Esophagus squamous epithelium (tissue), 4 donors: Measurements from ENCODE around the gene HAO1. TPM values are rescaled to one million over a fixed set of nuclear protein-coding genes. Genes with fewer than 3 reads are reported as not detected.

Source experiments
- small RNA-seq, 4 donors: library from RNA; depleted of rRNA; stranded (forward); fragments of <200 nt; gene quantifications; one replicate each; pipeline ENCODE3, GENCODE V24; 2016
- total RNA-seq, 4 donors: library from RNA; depleted of rRNA; stranded (reverse); fragments of >200 nt; gene quantifications; one replicate each; pipeline ENCODE4 v1.1.0, GENCODE V29; 2016

The HAO1 gene
- total RNA-seq, 4 donors from 2014 or later, result 0.70 TPM; not detected in 3

Small RNAs within 50 kb of the gene (small RNA-seq; reads per million reads assigned to genes)
- 0 reads per million in 4 donors for gene AL021879.1

Other genes starting within 250 kb of the HAO1 start
- gene TMX4, start 79.3 kb upstream of the HAO1 start, total RNA-seq, result 10 to 100 TPM in 2 of 4 donors, 1 to 10 TPM in 2; 9.1 to 26.5 (median 12.0) TPM
- 10 to 100 TPM in 1 of 4 donors, 1 to 10 TPM in 3; 1.9 to 20.4 (median 5.0) TPM for gene PLCB1, start 191.8 kb upstream of the HAO1 start, total RNA-seq